GM21619 (cell line): Measurements from ENCODE around the gene LRFN2.

ENCODE experiments used
- ATAC-seq: cut with Tn5 transposase; IDR thresholded peaks from one replicate; pipeline ENCODE4 v1.9.1; 2021; ENCODE audit not compliant: unreplicated experiment

LRFN2 gene

GRCh38 chr6:40408786-40409542, 178.2 kb downstream of the LRFN2 start:
- no peak for ATAC-seq

DNA sequence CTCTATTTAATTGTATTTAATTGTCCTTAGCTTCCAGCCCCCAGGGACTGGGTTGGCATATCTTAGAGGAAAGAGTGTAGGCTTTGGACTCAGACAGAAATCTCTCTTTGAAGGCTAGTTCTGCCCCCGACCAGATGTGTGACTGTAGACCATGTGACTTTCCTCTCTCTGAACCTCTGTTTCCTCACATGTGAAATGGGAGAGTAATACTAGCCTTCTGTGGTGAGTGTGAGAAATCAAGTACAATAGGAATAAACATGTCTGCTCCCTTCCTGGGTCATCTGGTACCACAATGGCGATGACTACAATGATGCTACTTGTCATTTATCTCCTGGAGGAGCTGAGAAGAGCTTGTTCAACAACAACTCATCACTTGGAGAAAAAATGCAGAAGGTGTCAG, 179.9 kb downstream of the LRFN2 start:
- ATAC-seq = no peak

- no peak for ATAC-seq
Observed at GRCh38 chr6:40406175-40406574, 181.0 kb downstream of the LRFN2 start.

DNA sequence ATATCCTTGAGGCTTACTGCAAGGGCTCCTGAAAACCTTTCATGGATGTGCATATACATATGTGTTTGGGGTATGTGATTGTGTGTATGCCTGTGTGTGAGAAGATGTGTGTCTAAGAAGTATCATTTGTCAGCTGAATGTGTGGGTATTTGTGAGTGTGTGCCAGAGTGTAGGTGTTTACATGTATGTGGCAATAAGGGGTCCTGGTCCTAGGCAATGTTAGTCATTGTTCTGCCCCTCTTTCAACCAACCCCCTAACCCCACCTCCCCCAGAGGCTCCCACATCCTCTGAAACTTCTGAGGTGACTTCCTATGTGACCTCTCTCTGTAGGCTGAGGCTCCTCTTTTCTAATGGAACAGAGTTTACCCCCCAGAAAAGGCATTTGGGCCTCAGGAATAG, 186.4 kb downstream of the LRFN2 start:
- ATAC-seq = no peak

DNA sequence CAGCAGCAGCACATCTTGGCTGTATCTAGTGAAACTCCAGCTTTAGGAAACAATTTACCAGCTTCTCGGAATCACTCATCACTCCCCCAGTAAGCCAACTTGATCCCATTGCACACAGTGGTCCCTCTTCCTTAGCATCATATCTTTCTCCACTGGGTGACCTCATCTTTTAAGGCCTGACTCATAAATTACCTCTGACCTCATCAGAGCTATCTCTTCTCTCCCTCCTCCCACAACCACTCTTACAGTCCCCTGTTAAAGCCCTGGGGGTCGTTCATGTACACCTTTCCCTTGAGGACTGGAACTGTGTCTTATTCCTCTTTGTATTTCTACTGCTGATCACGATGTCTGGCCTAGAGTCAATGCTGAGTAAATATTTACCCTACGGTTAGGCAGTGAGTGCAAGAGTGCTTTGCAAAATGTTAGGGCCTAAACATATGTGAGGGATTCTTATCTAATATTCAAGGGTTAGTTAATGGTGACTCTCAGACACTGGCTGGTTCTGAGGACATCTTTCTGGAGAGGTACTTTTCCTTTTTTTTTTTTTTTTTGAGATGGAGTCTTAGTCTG, 187.2 kb downstream of the LRFN2 start:
- no peak for ATAC-seq

DNA sequence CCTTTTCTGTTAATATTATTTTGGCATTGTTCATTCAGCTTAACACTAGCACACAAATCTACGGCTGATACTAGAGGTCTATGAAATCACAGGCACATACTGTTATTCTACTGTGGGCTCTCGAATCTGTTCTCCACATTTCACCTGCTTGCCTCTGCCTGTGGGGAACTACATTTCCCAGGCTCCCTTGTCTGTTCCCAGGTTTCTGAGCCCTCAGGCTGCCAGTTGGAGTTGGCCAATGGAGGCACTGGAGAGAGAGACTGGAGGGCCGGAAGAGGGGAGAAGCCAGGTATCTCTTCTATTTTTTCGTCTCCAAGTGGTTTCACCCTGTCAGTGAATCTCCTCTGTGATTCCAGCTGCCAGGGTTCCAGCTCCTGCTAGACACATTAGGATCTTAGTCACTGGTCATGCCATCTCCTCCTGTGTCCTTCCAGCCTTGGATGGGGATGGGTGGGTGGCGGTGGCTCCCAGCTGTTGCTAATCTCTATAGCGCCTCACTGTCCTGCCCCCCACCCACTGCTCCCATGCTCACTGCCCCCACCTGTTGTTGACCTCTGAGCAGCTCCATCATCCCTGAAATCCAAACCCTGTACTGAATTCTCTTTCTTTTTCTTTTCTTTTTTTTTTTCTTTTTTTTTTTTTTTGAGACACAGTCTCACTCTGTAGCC, 188.2 kb downstream of the LRFN2 start:
- no peak for ATAC-seq

DNA sequence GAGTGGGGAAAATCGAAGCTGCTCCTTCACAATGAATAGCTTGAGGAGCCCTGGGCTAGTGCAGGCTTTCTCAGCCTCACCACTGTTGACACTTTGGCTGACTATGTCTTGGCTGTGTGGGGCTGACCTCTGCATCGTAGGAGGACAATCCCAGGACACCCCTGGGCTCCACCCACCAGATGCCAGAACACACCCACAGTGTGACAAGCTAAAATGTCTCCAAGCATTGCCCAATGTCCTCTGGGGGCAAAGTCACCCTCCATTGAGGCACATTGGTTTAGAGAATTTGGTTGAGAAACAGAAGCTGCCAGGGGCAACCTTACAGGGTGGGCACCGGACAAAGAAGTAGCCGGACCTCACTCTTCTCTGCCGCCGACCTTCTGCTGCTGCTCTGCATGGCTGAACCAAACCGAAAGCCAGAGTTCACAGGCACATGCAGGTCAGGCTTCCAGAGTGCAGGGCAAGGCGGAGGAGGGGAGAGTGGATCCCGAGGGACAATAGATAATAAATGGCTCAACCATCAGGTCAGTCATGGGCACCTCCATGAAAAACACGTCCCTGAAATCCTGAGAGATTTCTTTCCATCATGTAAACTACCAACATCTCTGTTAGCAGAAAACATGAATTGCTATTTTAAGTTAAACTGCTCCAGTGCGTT, 189.0 kb downstream of the LRFN2 start:
- ATAC-seq = no peak

DNA sequence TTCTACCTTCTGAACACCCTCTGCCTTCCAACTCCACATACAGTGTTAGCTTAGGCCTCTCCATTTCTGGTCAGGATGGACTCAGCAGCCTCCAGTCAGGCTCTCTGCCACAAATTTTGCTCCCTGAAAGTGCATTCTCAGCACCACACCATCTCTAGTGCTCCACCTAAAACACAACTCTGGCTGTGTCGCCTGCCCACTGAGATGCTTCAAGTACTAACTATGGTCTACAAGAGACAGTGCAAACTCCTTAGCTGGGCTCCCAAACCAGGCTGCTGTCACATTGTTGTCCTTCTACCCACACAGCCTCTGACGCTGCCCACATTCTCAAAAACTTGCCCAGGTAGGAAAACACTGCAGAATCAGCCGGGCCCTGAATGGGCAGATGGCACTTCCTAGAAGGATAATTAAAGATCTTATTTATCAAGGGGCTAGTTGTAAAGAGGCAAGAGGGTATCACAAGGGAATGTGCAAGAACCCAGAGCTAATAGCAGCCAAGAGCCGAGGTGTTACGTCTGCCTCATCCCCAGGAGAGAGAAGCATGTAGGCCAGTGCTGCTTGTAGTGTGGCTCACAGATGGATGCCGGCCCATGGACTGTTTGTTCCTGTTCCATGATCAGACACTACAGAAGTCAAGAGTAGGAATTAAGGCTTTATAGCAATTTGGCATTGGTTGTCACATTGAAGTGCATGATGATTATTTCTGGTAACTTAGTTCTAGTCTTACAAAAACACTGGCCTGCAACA, 189.7 kb downstream of the LRFN2 start:
- no peak for ATAC-seq

GRCh38 chr6:40395698-40396076, 191.5 kb downstream of the LRFN2 start:
- ATAC-seq = no peak

DNA sequence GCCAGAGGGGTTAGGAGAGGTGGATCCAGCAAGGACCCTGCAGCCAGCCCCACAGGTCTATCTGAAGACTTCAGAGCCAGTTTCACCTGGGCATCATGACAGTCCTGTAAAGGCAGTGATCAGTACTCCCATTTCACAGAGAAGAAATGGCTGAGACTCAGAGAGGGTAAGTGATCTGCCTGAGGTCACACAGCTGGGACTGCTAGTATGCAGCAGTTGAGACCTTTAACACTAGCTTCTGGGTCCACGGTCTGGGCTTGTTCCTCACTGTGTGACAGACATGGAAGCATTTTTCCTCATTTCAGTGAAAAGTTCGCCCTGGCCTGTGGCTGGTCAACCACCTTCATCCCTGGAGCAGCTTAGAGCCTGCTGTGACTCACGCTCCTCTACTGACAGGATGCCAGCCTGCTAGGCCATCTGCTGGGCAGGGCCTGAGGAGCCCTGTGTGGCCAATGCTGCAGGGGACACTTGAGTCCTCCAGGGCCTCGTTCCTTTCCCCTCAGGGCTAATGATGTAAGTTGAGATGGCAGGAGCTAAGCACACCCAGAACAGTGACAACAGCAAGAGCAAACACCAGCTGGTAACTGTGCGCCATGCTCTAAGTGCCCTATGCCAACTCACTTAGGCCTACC, 192.0 kb downstream of the LRFN2 start:
- ATAC-seq = no peak

- ATAC-seq = no peak
Observed at GRCh38 chr6:40394381-40394780, 192.8 kb downstream of the LRFN2 start.

DNA sequence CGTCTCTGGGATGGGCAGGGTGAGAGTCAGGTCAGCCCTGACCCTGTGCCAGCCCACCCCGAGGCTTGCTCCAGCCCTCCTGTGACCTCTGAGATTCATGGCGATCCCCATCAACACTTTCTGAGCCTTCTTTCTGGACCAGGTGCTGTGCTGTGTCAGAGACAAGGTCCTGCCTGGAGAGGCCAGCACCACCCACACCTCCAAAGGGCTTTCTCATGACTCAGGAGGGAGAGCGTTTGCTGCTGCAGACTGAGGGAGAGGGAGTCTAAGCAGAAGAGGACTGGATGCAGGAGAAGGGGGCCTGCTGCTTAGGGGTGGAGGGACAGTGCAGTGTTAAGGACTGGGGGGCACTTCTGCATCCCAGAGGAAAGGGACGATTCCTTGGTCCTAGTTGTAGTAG, 193.5 kb downstream of the LRFN2 start:
- no peak for ATAC-seq

GRCh38 chr6:40392589-40392988, 194.6 kb downstream of the LRFN2 start:
- ATAC-seq = no peak

DNA sequence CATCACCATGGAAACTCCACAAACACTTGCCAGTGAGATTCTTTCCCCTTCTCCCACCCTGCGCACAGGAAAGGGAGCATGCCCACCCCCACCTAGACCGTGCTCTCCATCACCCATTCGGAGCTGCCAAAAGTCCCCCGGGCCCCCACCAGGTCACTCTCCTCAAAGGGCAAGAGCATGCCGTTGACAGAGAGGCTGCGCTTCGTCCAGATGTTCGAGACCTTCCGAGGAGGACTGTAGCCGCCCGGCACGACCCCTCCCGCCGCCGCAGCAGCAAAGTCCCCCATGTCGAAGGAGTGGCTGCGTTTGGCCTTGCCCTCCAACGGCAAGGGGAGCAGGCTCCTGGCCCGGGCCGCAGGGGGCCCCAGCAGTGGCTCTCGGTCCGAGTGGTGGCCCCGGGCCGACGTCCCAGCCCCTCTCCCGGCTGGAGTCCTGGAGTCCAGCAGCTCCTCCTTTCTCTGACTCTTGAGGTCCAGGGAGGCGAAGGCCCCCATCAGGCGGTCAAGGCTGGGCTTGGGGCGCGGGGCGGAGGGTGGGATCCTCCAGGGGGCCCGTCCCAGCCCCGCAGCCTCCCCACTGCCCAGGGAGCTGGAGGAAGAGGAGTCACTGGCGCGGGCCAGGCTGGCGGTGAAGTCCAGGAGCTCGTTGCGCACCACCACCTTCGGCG, 195.2 kb downstream of the LRFN2 start:
- no peak for ATAC-seq

- no peak for ATAC-seq
Observed at GRCh38 chr6:40391086-40391485, 196.1 kb downstream of the LRFN2 start.

GRCh38 chr6:40390144-40390800, 196.9 kb downstream of the LRFN2 start:
- ATAC-seq = no peak

- ATAC-seq = no peak
Observed at GRCh38 chr6:40389254-40389653, 197.9 kb downstream of the LRFN2 start.

- no peak for ATAC-seq
Observed at GRCh38 chr6:40387871-40388264, 199.3 kb downstream of the LRFN2 start.

DNA sequence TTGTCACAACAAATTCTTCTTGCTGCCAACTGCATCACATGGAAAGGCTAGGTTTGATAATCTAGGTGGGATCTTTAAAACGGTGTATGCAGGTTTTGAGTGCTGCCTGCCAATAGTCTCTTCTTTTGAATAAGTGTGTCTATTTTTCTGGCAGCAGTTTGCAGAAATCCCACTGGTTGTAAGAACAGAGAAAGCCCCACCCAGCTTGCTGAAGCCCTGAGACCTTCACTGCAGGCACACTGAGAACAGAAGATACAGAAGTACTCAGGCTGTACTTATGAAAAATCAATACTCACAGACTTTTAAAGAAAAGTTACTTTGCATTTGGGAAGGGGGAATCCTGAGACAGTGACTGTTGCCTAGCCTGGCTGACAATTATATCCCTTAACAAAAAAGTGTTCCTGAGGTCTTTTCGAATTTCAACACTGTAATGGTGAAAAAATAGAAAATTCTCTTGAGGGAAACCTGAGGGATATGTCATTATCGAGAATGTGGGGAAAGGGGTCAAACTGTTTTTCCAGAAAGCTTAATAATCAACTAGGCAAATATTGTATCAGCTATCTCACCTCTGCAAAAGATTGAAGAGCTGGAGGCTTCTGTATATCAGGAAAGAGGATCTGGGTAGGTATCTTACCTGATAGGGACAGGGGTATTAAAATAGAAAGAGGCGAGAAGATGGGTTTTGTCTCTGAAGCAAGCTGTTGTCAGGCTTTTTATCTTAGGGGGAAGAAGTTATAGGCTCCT, 199.9 kb downstream of the LRFN2 start:
- ATAC-seq = no peak
